GM21515 (cell line): Measurements from ENCODE around the gene GIMAP4.
"Not testable (repeated sequence)": the region's sequence is repeated elsewhere in the genome, so short reads cannot be mapped to it uniquely, and the experiment has no call there.

Source experiments
- ATAC-seq: cut with Tn5 transposase; IDR thresholded peaks from one replicate; pipeline ENCODE4 v1.9.1; 2021; ENCODE audit not compliant: unreplicated experiment

Gene GIMAP4

DNA sequence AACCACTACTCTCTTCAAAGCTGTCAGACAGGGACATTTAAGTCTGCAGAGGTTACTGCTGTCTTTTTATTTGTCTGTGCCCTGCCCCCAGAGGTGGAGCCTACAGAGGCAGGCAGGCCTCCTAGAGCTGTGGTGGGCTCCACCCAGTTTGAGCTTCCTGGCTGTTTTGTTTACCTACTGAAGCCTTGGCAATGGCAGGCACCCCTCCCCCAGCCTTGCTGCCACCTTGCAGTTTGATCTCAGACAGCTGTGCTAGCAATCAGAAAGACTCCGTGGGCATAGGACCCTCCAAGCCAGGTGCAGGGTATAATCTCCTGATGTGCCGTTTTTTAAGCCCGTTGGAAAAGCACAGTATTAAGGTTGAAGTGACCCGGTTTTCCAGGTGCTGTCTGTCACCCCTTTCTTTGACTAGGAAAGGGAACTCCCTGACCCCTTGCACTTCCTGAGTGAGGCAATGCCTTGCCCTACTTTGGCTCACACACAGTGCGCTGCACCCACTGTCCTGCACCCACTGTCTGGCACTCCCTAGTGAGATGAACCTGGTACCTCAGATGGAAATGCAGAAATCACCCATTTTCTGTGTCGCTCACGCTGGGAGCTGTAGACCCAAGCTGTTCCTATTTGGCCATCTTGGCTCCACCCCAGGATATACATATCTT is 12.9 kb downstream of the GIMAP4 start:
- ATAC-seq = not testable (repeated sequence)

DNA sequence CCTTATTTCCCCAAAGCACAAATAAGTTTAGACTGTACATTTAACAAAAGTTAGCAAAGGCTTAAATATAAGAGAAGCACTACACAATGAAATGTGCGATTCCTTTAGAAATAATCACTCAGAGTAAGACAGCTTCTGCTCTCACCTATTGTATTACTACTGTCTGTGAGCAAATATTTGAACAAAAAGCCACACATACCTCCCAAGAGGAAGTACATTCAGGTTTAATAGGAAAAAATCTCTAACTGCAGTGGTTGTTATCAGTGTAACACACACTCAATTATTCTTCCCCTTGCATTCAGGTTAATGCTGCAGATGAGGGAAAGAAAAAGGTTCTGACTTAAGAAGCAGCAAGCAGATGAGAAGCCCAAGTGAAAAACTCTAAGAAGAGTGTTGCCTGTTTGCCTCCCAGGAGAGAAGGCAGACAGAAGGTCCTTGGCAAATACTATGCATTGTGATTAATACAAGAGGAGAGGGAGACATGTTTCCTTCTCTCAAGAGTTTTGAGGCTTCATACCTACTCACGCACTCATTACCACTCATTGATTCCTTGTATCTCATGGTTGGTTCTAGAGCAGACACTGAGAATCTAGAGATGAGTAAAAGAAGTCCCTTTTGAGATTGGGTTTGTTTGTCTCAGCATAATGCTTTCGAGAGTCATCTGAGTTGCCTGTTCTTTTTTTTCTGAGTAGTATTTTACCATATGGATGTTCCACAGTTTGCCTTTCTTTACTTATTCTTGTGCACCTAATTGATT is 13.6 kb downstream of the GIMAP4 start:
- no peak for ATAC-seq

DNA sequence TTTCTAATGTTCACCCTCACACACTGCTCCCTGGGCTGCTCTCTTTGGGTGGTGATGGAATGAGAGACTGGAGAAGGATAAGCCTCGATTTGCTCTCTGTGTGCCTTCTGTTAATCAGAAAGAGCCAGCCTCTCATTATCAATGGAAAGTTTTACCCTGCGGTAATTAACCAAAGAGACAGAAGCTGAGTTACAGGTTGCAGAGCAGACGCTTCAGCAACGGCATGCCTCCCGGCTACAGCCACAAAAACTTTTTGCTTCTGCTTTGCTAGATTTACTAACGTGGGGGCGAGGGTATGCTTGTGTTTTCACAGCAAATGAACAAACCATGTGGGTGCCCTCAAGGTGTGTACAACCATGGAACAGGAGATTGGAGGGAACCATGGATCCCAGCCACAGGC is 18.0 kb downstream of the GIMAP4 start:
- ATAC-seq = no peak

DNA sequence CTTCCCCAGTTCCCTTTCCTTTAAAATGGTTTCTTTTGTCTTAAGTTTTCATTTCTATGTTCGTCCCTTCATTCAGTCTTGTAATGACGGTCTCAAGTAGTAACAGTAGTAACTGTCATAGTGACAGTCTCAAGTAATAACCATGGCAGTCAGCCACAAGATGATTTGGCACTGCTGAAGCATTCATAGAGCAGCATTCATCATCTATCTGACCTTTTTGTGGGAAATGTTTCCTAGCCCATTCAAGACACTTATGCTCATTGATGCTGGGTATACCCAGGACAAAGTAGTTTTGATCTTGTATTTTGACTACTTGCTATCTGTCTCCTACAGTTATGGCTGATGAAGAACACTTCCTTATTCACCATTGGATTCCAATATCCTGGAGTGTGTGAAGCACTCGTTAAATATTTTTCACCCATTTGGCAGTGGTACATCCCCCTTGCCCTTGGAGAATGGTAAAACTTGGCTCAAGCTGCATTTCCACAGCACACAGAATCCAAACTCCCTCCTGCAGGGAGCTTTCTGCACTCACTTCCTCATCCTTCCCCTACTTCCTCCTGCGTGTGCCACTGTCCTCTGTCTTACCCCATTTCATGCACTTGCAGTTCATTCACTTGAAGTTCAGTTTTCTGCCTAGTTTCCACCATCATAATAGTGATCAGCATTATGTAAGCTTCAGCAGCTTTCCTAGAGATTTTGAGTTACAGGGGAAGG is 19.0 kb downstream of the GIMAP4 start:
- no peak for ATAC-seq

DNA sequence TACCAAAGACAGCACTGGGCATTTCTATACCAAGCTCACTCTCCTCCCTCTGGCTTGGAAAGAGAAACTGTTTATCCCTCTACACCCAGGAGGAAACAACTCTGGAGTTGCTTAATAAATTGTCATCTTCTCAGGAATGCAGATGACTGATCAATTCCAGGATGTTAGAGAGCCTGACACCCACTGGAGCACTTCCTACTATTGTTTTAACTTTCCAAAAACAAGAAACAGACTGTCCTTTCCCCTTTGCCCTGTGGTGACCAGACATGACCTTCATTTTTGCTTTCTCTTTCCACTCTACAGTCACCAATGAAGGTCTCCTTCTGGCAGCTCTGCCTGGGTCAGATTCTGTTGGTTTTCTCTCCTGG is 19.6 kb downstream of the GIMAP4 start:
- ATAC-seq = no peak

DNA sequence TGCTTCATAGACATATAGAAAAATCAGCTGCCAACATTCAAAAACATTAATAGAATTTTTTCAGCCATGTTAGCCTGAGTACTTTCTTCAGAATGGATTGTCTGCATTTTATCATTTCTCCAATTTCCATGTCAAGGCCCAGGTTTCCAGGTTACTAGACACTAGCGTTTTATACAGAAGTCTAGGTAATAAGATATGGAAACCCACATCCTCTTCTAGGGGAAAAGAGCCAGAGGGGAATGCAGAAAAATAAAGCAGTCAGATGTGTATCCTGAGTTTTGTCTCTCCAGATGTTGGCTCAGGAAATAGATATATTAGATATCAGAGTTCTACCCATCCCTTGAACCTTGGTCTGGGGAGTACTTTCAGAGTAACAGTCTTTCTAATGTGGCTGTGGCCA is 20.4 kb downstream of the GIMAP4 start:
- no peak for ATAC-seq

DNA sequence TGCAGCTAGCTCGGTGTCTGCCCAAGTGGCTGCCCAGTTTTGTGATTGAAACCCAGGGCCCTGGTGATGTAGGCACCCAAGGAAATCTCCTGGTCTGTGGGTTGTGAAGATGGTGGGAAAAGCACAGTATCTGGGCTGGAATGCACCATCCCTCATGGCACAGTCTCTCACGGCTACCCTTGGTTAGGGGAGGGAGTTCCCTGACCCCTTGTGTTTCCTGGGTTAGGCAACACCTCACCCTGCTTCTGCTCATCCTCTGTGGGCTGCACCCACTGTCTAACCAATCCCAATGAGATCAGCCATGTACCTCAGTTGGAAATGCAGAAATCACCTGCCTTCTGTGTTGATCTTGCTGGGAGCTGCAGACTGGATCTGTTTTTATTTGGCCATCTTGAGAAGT is 27.6 kb downstream of the GIMAP4 start:
- no peak for ATAC-seq

DNA sequence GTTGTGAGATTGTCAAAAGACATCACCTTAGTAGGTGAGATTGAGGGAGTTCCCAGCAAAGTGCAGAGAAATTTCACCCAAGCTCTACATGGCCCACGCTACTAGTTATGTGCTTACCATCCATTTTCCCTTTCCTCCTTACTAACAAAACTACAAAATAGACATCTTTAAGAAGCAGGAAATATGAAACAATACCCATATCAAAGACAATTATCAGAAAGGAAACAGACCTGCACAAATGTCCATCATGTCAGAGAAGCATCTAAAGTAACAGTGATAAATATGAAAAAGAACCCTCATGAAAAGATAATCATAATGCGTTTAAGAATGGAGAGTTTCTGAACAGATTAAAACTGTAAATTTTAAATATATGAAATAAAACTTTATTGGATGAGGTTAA is 28.2 kb downstream of the GIMAP4 start:
- no peak for ATAC-seq

DNA sequence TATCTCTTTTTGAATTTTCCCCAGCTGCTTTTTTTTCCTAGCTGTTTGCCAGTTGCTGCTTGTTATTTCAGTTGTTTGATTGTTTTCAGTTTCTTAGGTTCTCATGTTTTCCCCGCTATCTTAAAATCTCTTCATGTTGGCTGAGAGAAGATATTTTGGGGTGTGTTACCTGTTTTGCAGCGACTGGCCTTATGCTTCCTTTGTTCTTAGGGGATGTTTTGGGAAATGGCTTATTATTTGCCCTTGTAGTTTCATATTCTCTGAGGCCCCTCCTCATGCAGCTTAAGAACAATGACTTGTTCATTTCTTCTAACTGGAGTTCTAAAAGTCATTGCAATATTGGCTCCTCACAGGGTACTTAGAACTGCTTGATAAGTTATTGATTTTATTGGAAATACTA is 36.4 kb downstream of the GIMAP4 start:
- not testable (repeated sequence) for ATAC-seq

DNA sequence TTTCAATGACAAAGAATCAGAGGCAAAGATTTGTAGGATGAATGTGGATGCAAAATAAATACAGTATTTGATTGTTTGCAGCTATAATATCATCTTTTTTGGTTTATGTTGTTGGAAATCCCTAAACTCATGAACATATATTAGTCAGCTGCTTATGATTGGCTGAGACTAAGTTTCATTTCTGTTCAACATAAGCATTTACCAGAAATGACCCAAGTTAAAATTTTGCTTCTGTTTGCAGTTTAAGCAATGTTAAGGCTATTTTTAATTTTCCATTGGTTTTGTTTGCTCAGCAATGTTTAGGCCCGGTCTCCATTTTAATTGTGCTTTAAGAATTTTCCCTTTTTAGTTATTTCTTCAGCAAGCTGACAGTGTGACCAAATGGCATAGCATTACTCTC is 43.0 kb downstream of the GIMAP4 start:
- no peak for ATAC-seq

DNA sequence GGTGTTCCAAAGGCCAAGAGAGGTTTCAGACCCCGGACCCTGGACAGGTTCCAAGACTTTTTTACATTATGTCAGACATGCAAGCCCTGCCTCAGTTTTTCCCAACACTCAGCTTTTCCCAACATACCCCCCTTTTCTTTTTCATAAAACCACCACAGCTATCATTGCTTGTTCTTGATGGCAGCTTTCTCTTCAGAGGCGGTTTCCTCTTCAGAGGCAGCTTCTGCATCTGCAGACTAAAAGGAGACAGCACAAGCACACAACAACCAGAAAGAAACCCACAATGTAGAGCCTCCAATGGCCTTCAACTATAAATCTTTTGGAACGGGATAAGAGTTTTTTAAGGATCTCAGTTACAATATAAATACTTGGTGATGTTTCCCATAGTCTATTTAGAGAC is 45.7 kb downstream of the GIMAP4 start:
- no peak for ATAC-seq

DNA sequence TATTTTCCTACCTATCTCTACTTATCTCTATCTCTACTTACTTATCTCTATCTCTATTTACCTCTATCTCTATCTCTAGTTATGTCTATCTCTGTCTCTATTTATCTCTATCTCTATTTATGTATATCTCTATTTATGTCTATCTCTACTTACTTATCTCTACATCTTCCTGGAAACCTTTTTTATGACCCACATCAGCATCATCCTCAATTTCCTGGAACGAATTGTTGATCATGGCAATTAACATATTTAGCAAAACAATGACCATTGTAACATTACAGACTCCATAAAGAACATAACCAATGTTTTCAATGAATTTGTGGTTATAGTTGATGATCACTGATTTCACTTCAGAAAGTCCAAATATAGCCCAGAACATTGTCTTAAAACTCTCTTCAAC is 46.7 kb downstream of the GIMAP4 start:
- ATAC-seq = no peak

DNA sequence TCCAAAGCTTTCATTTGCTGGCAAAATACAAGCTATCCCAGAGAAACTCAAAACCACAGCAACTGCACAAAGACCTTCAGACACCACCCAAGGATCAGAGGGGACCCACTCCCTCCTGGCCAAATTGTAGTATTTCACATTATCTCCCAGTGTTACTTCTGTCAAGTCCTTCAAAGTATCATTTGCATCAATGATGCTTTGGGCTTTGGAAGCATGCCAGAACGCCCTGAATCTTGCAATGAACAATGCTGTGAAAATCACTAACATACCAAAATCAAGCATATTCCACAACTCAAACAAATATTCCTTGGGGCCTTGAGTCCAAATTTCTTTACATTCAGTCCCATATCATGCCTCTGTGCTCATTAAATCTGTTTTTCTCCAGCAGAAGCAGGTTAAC is 47.2 kb downstream of the GIMAP4 start:
- not testable (repeated sequence) for ATAC-seq

DNA sequence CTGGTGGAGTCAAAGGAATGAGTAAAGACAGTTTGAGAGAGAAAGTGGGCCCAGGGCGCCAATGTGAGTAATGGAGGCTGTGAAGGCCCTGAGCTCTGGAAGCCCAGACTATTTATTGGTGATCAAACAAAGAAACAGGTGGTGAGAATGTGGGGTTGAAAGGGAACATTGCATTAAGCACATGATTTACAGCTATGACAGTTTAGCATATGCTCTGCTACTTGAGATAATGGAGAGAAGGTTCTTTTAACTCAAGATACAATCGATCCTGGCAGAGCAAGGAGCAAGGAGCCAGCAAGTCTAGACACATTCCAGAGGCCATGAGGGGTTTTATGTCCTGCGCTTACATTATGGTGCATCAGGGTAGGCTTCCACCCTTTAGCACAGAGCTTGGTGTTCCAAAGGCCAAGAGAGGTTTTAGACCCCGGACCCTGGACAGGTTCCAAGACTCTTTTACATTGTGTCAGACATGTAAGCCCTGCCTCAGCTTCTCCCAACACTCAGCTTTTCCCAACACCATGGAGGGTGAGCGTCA is 48.1 kb downstream of the GIMAP4 start:
- not testable (repeated sequence) for ATAC-seq

DNA sequence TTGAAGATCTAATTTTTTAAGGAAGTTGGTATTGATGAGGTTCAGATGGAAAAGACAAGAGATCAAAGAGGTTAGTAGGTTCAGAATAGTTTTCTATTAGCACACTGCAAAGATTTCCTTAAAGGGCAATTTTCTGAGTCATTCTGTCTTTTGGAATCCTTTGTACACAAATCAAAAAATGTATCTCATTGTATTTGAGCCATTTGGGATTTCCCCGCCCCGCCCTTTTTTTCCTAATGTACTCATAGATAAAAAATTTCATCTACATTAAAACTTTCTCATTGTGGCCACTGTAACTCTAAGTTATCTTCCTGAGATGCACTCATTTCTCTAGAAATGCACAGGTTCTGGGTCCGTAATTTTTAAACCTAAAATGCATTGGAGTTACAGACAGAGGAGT is 52.9 kb downstream of the GIMAP4 start:
- ATAC-seq = no peak

DNA sequence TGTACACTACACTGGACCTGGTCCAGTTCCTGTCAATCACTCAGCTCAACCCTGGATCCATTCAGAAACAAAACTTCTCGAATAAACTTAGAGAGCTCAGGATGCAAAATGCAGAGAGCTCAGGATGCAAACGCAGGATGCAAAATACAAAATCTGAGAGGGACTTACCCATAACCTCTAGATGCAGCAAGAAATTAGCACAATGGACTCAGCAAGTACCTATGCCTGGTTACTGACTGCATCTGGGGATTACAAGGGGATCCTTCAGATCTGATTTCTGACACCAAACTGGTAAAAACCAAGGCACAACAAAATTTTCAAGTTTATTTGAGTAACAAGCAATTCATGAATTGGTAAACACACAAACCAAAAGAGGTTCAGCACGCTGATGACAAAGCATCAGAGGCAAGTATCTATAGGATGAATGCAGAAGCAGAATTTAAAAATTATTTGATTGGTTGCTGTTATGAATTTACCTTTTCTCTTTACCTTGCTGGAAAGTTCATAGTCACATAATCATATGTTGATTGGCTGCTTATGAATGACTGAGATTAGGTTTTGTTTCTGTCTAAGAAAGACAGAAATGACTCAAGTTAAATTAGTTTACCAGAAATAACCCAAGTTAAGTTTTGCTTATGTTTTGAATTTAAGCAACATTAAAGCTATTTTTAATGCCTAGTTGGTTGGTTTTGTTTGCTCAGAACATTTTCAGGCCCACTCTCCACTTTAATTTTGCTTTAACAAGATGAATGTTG is 53.6 kb downstream of the GIMAP4 start:
- ATAC-seq = peak; percentile 51

DNA sequence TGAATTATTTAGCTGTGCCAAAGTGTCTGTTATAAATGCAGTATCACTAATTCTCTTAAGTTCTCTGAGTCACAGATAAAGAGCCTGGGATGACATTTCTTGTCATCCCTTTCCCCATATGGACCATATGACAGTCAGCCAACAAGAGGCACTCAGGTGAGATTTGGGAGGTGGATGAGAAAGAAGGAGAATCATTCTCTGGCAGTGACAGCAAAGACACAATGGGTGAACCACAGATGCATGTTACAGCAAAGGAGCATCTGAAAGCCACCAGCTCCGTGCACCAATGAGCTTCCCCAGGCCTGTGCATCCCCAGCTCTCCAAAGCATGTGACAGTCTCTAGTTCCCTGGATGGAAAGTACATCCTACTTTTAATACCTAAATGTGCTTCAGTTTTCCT is 54.2 kb downstream of the GIMAP4 start:
- ATAC-seq = peak; percentile 39
